GM12878 (cell line): ENCODE results near the gene ARHGAP1. TPM values are rescaled to one million over a fixed set of nuclear protein-coding genes. Genes with fewer than 3 reads are reported as not detected.

Source experiments
- ATAC-seq: fragments of 200-7000 bp; cut with Tn5 transposase; 3 replicates; pipeline ENCODE4 v1.9.1; 2020; ENCODE audit warnings: mild to moderate bottlenecking, moderate library complexity
- BruUV-seq: library from RNA; stranded (reverse); fragments of 400-500 nt; replicated peaks from 2 replicates; lab custom pipeline; 2021; lab: Mats Ljungman, UMichigan
- CTCF ChIA-PET: fragments of 300-600 bp; sonication (Branson Sonifier 250); formaldehyde crosslinking; extraction: SDS; loops from one replicate; lab custom pipeline; 2021; ENCODE audit warnings: inconsistent platforms; lab: Yijun Ruan, JAX
- POLR2A ChIA-PET: fragments of 350-600 bp; formaldehyde crosslinking; extraction: SDS; loops from one replicate; lab custom pipeline; 2021; ENCODE audit warnings: inconsistent platforms; lab: Charles Lee
- RAD21 ChIA-PET: fragments of 300-600 bp; sonication (Branson Sonifier 250); formaldehyde crosslinking; loops from one replicate; lab custom pipeline; 2023; ENCODE audit warnings: antibody characterized with exemption; ENCODE audit not compliant: unreplicated experiment; lab: Charles Lee
- SMC1A ChIA-PET: fragments of 300-600 bp; sonication (Branson Sonifier 250); formaldehyde crosslinking; loops from one replicate; lab custom pipeline; 2023; ENCODE audit not compliant: unreplicated experiment, uncharacterized antibody; lab: Charles Lee
- DNase-seq: peaks from one replicate; pipeline ENCODE4 v3.0.0-alpha.2; 2011; ENCODE audit warnings: low read depth, low spot score
- FAIRE-seq: peaks from 3 replicates; lab custom pipeline; 2011; peaks lifted over from hg19 to GRCh38; lab: Jason Lieb, UNC
- H2AFZ ChIP-seq: 2 replicates; pipeline ENCODE4 v1.6.0; 2011; ENCODE audit warnings: low read depth, low read length, control low read depth; ENCODE audit not compliant: control insufficient read depth
- H3K27ac ChIP-seq: 2 replicates; pipeline ENCODE4 v1.5.1; 2011; ENCODE audit warnings: control low read depth; ENCODE audit not compliant: control insufficient read depth, insufficient read depth
- H3K27me3 ChIP-seq, 2 experiments: replicated peaks in 1 of 2; 2 replicates each; pipeline versions ENCODE4 v1.6.0 to v1.6.1; 2011; ENCODE audit warnings: low read length in 1 of 2; ENCODE audit not compliant: control insufficient read depth in 2 of 2, insufficient read depth in 2 of 2
- H3K36me3 ChIP-seq, 2 experiments: 2 replicates each; pipeline ENCODE4 v1.5.1; 2011; ENCODE audit warnings: low read length in 1 of 2; ENCODE audit not compliant: control insufficient read depth in 2 of 2, insufficient read depth in 2 of 2
- H3K4me1 ChIP-seq: 2 replicates; pipeline ENCODE4 v1.6.1; 2011; ENCODE audit warnings: mild to moderate bottlenecking, low read length, moderate library complexity, mixed read lengths; ENCODE audit not compliant: control insufficient read depth, insufficient read depth
- H3K4me2 ChIP-seq: 2 replicates; pipeline ENCODE4 v1.6.0; 2011; ENCODE audit warnings: control low read depth; ENCODE audit not compliant: control insufficient read depth, insufficient read depth
- H3K4me3 ChIP-seq: fragments of 200-600 bp; sonication (generic); 2 replicates; pipeline ENCODE4 v1.5.1; 2016
- H3K79me2 ChIP-seq: 2 replicates; pipeline ENCODE4 v1.6.0; 2011; ENCODE audit warnings: low read length; ENCODE audit not compliant: control insufficient read depth, insufficient read depth
- H3K9ac ChIP-seq: 2 replicates; pipeline ENCODE4 v1.8.0; 2011; ENCODE audit warnings: low read length, control low read depth, mixed read lengths; ENCODE audit not compliant: control insufficient read depth, insufficient read depth
- H3K9me3 ChIP-seq: replicated peaks from 3 replicates; pipeline ENCODE4 v1.5.1; 2011; ENCODE audit warnings: mild to moderate bottlenecking, low read length; ENCODE audit not compliant: control insufficient read depth, insufficient read depth
- H4K20me1 ChIP-seq: 2 replicates; pipeline ENCODE4 v1.6.0; 2011; ENCODE audit not compliant: control insufficient read depth, insufficient read depth
- ATF7 ChIP-seq: fragments of 450-650 bp; IDR thresholded peaks from 2 replicates; pipeline ENCODE4 v1.6.1; 2016; ENCODE audit warnings: low read depth, mild to moderate bottlenecking
- CHD4 ChIP-seq: fragments of 200-600 bp; sonication (generic); IDR thresholded peaks from 2 replicates; pipeline ENCODE4 v1.6.1; 2016; ENCODE audit warnings: mild to moderate bottlenecking
- EED ChIP-seq: sonication (generic); IDR thresholded peaks from 2 replicates; pipeline ENCODE4 v1.6.1; 2016; ENCODE audit warnings: antibody characterized with exemption, low read depth
- ELK1 ChIP-seq: IDR thresholded peaks from 2 replicates; pipeline ENCODE4 v1.6.1; 2012; ENCODE audit warnings: low read depth, low read length, improper control_type of control experiment
- IRF3 ChIP-seq: fragments of 450-650 bp; IDR thresholded peaks from 2 replicates; pipeline ENCODE4 v1.6.1; 2014; ENCODE audit warnings: mild to moderate bottlenecking
- KLF5 ChIP-seq: fragments of 450-650 bp; IDR thresholded peaks from 2 replicates; pipeline ENCODE4 v1.6.1; 2014; ENCODE audit warnings: mild to moderate bottlenecking; ENCODE audit not compliant: partially characterized antibody
- MTA3 ChIP-seq: IDR thresholded peaks from 2 replicates; pipeline ENCODE4 v1.6.1; 2012; ENCODE audit warnings: low read length, inconsistent platforms, borderline replicate concordance
- POLR2A ChIP-seq: IDR thresholded peaks from 2 replicates; pipeline ENCODE4 v1.6.1; 2011; ENCODE audit warnings: low read depth, mild to moderate bottlenecking, low read length
- RELA ChIP-seq: fragments of 450-650 bp; IDR thresholded peaks from 2 replicates; pipeline ENCODE4 v1.8.0; 2014; ENCODE audit warnings: borderline replicate concordance; ENCODE audit not compliant: partially characterized antibody
- SMAD5 ChIP-seq: IDR thresholded peaks from 2 replicates; pipeline ENCODE4 v1.6.1; 2016; ENCODE audit warnings: antibody characterized with exemption, low read depth
- SREBF2 ChIP-seq: IDR thresholded peaks from 2 replicates; pipeline ENCODE4 v1.6.1; 2012; ENCODE audit warnings: mild to moderate bottlenecking, low read length
- SUZ12 ChIP-seq: fragments of 200-600 bp; sonication (generic); IDR thresholded peaks from one replicate; pipeline ENCODE4 v1.6.1; 2018; ENCODE audit warnings: antibody characterized with exemption, mild to moderate bottlenecking; ENCODE audit not compliant: unreplicated experiment
- TARDBP ChIP-seq: IDR thresholded peaks from 2 replicates; pipeline ENCODE4 v1.6.1; 2016; ENCODE audit warnings: borderline replicate concordance
- ZBTB4 ChIP-seq: fragments of 450-650 bp; formaldehyde crosslinking; IDR thresholded peaks from 2 replicates; pipeline ENCODE4 v1.4.0; 2022; ENCODE audit warnings: mild to moderate bottlenecking, moderate library complexity
- ZNF592 ChIP-seq: fragments of 450-650 bp; IDR thresholded peaks from 2 replicates; pipeline ENCODE4 v1.6.1; 2017; ENCODE audit warnings: mild to moderate bottlenecking, moderate library complexity
- WGBS: methylation state at CpG from one replicate; pipeline ENCODE4 v1.1.6; 2016; ENCODE audit warnings: low lambda C conversion rate; ENCODE audit not compliant: insufficient replicate concordance, insufficient coverage; ENCODE audit errors: missing lambda C conversion rate; 5-methylcytosine and 5-hydroxymethylcytosine counted together
- in situ Hi-C: fragments of 300-500 bp; cut with MboI; formaldehyde crosslinking; loops from 9 replicates; pipeline ENCODE4 v1.14.3; 2018; ENCODE audit warnings: mixed read lengths
- intact Hi-C: fragments of 100-400 bp; cut with micrococcal nuclease; formaldehyde crosslinking; loops from one replicate; pipeline ENCODE4 v1.14.2; 2022; ENCODE audit not compliant: unreplicated experiment
- polyA plus RNA-seq, 11 experiments: library from polyadenylated mRNA; depleted of rRNA in 4 of 11; unstranded in 6 of 11; stranded (reverse) in 5 of 11; fragments of >200 nt; fragmentation: Nextera tagmentation in 4 of 11; fragmentation: Illumina TruSeq in 1 of 11; extraction: Ambion mirVana in 4 of 11; extraction: Trizol in 1 of 11; gene quantifications; 1 replicate in 1 of 11; 2 replicates in 10 of 11; pipeline versions ENCODE4 v1.2.1 to v1.2.3, GENCODE V29; 2011 to 2016; ENCODE audit warnings: inconsistent platforms in 2 of 11, missing spikeins in 2 of 11, low read depth in 1 of 11
- total RNA-seq, 4 experiments: library from RNA; depleted of rRNA in 3 of 4; stranded (reverse); fragments of >200 nt in 3 of 4; fragmentation: Illumina TruSeq in 1 of 4; extraction: Trizol in 1 of 4; gene quantifications; 2 replicates each; pipeline versions ENCODE4 v1.2.1 to v1.2.3, GENCODE V29; 2013 to 2021

The ARHGAP1 gene
- total and polyA plus RNA-seq, 10 of the 15 experiments (the other 5 are each of a cell fraction or from before 2014, with no cell fraction given) = 4.3 to 45.5 (median 23.2) TPM

GRCh38 chr11:46672381-46672839 lies 28.0 kb downstream of the ARHGAP1 start:
- Histone ChIP-seq H3K79me2 (no peaks in the 10 kb centered on the region), H4K20me1 (no peaks in the 10 kb centered on the region), H2AFZ (no peak overlapping the region), H3K4me1 (no peaks in the 10 kb centered on the region), H3K27me3 (no peaks in the 10 kb centered on the region), H3K4me3 (no peak overlapping the region), H3K27ac (no peak overlapping the region), H3K9me3 (no peaks in the 10 kb centered on the region), H3K9ac (no peak overlapping the region), H3K36me3 (peaks cover 8 to 15% of the 10 kb centered on the region in 2 experiments), H3K4me2 (no peak overlapping the region)
- in situ Hi-C loops (no loop called here), intact Hi-C loops (no loop called here)
- TSS peak; percentile 15 for BruUV-seq
- no peak for ATAC-seq
- DNase-seq = no peak
- ChIA-PET POLR2A (interaction anchor here (1.0 kb wide), 1 partner anchor 28 kb away, joined by 3 read pairs; the partner anchor contains the start of gene ARHGAP1), RAD21 (no interaction called here), SMC1A (no interaction called here), CTCF (no interaction called here)
- FAIRE-seq = no peak
- WGBS = 90% methylated on average over 6 of the region's 7 CpGs
- TF ChIP-seq KLF5 = no peak
- no peak for TF ChIP-seq ZNF592
- TF ChIP-seq ZBTB4 (CRISPR knock-in tag) = no peak
- TF ChIP-seq CHD4 = no peak
- TF ChIP-seq IRF3 = no peak
- TF ChIP-seq SREBF2 = no peak
- no peak for TF ChIP-seq POLR2A
- TF ChIP-seq TARDBP = no peak
- TF ChIP-seq EED = no peak
- TF ChIP-seq RELA = no peak
- no peak for TF ChIP-seq MTA3
- no peak for TF ChIP-seq SUZ12
- no peak for TF ChIP-seq ATF7
- no peak for TF ChIP-seq ELK1
- TF ChIP-seq SMAD5 = no peak
